ENCODE measurements around the gene BCAS3. TPM values are rescaled to one million over a fixed set of nuclear protein-coding genes. Genes with fewer than 3 reads are reported as not detected.

Gene BCAS3
- total RNA-seq, 3 donors from 2014 or later: 21.6 to 33.4 (median 32.1) TPM

- ATAC-seq: no peak
- H3K9me3 ChIP-seq: peaks cover 5% of the 10 kb centered on the region
- no peak for DNase-seq
- no peaks in the 10 kb centered on the region for H3K4me1 ChIP-seq (ENCODE audit: low read depth)
- intact Hi-C loops (cut with DNase I, micrococcal nuclease): no loop called here
- no peak overlapping the region for H3K4me3 ChIP-seq
- no peaks in the 10 kb centered on the region for H3K36me3 ChIP-seq (ENCODE audit: low read depth)
- TF ChIP-seq, protein P1, sequence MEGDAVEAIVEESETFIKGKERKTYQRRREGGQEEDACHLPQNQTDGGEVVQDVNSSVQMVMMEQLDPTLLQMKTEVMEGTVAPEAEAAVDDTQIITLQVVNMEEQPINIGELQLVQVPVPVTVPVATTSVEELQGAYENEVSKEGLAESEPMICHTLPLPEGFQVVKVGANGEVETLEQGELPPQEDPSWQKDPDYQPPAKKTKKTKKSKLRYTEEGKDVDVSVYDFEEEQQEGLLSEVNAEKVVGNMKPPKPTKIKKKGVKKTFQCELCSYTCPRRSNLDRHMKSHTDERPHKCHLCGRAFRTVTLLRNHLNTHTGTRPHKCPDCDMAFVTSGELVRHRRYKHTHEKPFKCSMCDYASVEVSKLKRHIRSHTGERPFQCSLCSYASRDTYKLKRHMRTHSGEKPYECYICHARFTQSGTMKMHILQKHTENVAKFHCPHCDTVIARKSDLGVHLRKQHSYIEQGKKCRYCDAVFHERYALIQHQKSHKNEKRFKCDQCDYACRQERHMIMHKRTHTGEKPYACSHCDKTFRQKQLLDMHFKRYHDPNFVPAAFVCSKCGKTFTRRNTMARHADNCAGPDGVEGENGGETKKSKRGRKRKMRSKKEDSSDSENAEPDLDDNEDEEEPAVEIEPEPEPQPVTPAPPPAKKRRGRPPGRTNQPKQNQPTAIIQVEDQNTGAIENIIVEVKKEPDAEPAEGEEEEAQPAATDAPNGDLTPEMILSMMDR (IDR thresholded peaks at IDR 0.05): no peak
These were observed 211.4 kb downstream of the BCAS3 start for GRCh38 chr17:60888812-60889709.

DNA sequence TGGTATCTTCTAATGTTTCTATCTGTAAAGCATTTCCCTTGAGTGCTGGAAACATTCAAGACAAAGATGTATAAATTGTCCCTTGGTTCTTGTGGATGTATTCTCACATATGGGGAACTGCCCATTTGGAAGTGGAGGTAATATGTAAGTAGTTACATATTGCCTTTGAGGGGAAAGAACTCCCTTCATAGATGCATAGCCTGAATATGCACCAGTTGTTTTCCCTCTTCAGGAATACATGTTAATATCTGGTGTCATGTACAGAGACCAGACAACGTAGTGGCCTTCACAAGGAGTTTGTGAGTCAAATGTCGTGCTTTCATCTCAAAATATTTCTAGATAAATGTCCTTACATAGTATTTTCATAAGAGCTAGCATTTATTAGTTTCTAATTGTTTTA is 213.5 kb downstream of the BCAS3 start:
- TF ChIP-seq, protein P1 (IDR thresholded peaks at IDR 0.05): no peak
- intact Hi-C loops (cut with DNase I, micrococcal nuclease): no loop called here
- H3K36me3 ChIP-seq (ENCODE audit: low read depth): no peaks in the 10 kb centered on the region
- H3K4me1 ChIP-seq (ENCODE audit: low read depth): no peaks in the 10 kb centered on the region
- ATAC-seq (no peak), DNase-seq (no peak)
- H3K9me3 ChIP-seq: peaks cover 8% of the 10 kb centered on the region
- no peak overlapping the region for H3K4me3 ChIP-seq

DNA sequence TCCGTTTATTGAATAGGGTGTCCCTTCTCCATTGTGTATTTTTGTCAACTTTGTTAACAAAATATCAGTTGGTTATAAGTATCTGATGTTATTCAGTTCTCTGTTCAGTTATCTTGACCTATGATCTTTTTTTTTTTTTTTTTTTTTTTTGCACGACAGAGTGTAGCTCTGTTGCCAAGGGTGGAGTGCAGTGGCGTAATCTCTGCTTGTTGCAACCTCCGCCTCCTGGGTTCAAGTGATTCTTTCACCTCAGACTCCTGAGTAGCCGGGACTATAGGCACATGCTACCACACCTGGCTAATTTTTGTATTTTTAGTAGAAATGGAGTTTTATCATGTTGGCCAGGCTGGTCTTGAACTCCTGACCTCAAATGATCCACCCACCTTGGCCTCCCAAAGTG is 215.8 kb downstream of the BCAS3 start:
- Histone ChIP-seq H3K9me3 (peaks cover 22% of the 10 kb centered on the region), H3K4me1 (ENCODE audit: low read depth) (no peaks in the 10 kb centered on the region), H3K4me3 (no peak overlapping the region), H3K36me3 (ENCODE audit: low read depth) (no peaks in the 10 kb centered on the region)
- no peak for ATAC-seq
- TF ChIP-seq, protein P1 (IDR thresholded peaks at IDR 0.05): no peak
- no peak for DNase-seq
- intact Hi-C loops (cut with DNase I, micrococcal nuclease): no loop called here

DNA sequence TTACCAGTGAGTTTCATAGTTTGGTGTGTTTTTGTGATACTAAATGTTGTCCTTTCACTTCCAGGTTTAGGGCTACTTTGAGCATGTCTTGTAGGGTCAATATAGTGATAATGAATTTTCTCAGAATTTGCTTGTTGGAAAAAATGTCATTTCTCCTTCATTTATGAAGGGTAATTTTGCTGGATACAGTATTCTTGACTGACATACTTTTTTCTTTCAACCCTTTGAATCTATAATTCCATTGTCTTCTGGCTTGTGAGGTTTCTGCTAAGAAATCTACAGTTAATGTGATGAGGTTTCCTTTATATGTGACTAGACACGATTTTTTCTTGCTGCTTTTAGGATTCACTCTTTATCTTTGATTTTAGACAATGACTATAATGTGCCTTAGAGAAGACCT is 219.3 kb downstream of the BCAS3 start:
- Histone ChIP-seq H3K9me3 (peaks cover 22% of the 10 kb centered on the region), H3K4me1 (ENCODE audit: low read depth) (no peaks in the 10 kb centered on the region), H3K36me3 (ENCODE audit: low read depth) (no peaks in the 10 kb centered on the region), H3K4me3 (no peak overlapping the region)
- TF ChIP-seq, protein P1 (IDR thresholded peaks at IDR 0.05): no peak
- no peak for DNase-seq
- no peak for ATAC-seq
- intact Hi-C loops (cut with DNase I, micrococcal nuclease): no loop called here

DNA sequence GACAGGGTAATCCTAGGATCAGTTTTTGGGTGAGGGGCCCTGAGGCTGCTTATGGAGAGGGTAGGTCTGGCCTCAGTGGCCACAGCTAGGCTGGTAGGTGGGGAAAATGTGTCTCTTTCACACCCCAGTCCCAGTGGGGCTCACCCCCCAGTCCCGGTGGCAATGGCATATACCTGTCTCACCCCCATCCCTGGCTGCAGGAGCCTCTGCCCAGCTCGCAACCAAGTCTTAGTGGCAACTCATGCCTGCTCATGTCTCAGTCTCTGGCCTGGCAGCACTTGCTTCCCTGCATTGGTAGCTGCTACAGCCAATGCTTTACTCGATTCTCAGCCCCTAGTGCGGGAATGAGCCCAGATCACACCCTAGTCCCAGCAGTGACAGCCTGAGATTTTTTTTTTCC is 221.5 kb downstream of the BCAS3 start:
- Histone ChIP-seq H3K36me3 (ENCODE audit: low read depth) (no peaks in the 10 kb centered on the region), H3K9me3 (peaks cover 17% of the 10 kb centered on the region), H3K4me3 (no peak overlapping the region), H3K4me1 (ENCODE audit: low read depth) (no peaks in the 10 kb centered on the region)
- DNase-seq (no peak), ATAC-seq (no peak)
- TF ChIP-seq, protein P1 (IDR thresholded peaks at IDR 0.05): no peak
- intact Hi-C loops (cut with DNase I, micrococcal nuclease): no loop called here

Measured in mucosa of descending colon (tissue), 3 donors.